Thyroid gland (tissue), 4 donors: ENCODE measurements around the gene PIEZO2.

Experiments
- CTCF ChIP-seq, 6 experiments: fragments of 200-600 bp in 3 of 6; fragments of 450-650 bp in 3 of 6; sonication (generic) in 3 of 6; IDR thresholded peaks; one replicate each; pipeline ENCODE4 v1.5.1; 2016 to 2019; ENCODE audit warnings: antibody characterized with exemption in 6 of 6, mild to moderate bottlenecking in 2 of 6, inconsistent platforms in 1 of 6, moderate library complexity in 1 of 6
- POLR2A ChIP-seq, 2 donors: fragments of 450-650 bp; IDR thresholded peaks; one replicate each; pipeline ENCODE4 v1.6.1; 2017; ENCODE audit warnings: antibody characterized with exemption in 2 of 2, mild to moderate bottlenecking in 2 of 2, moderate library complexity in 1 of 2

GRCh38 chr18:10916865-10917264, 232.5 kb downstream of the PIEZO2 start:
- no peak for TF ChIP-seq POLR2A (IDR thresholded peaks at IDR 0.05)
- TF ChIP-seq CTCF (IDR thresholded peaks at IDR 0.05), result no peak
